ENCODE results near the gene EZH1.
"Not testable (repeated sequence)": the region's sequence is repeated elsewhere in the genome, so short reads cannot be mapped to it uniquely, and the experiment has no call there.

Gene EZH1

DNA sequence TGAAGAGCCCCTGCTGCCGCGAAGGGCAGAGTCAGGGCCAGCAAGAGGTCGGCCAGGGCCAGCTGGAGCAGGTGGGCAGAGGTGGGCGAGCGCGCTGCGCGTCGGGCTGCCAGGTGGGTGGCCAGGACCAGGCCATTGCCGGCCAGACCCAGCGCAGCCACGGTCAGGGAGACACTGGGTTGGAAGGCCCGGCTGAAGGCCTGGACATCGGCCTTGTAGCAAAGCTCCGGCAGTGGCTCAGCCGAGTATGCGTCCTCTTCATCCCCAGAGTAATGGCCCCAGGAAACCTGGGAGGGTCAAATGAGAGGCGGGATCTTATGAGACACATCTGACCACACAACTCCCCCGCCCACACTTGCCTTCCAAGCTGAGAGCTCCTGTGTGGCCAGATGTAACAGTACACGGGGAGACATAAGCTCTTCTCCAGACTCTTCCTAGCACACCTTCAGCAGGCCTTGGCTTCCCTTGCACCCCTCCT, 64.5 kb downstream of the EZH1 start:
- no peak for DNase-seq

DNA sequence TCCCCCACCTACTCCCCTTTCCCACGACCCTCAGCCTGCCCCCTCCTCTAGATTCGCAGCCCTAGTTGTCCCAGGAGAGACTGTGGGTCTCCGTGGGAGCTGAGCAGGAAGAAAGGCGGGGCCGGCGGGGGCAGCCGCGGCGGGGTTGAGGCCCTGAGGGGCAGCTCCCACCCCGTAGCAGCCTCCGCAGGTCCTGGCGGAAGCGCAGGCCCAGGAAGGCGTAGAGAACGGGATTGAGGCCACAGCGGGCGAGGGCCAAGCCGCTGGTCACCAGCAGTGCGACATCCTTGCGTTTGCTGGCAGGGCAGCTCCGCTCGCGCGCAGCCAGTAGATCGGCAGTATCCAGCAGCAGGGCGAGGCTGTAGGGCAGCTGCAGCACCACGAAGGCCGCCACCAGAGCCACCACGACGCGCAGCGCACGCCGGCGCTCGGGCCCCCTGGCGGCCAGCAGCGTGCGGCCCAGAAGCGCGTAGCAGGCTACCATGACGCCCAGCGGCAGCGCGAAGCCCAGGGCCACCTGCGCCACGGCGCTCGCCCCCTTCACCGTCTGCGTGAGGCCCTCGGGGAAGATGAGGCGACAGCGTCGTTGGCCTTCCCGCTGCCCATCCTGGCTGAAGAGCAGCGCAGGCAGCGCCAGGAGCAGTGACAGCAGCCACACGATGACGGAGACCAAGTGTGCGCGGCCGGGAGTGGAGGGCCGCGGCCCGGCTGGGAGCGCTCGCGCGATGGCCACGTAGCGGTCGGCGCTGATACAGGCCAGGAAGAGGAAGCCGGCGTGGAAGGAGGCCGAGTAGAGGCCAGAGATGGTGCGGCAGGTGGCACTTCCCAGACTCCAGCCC, 65.1 kb downstream of the EZH1 start:
- no peak for DNase-seq

DNA sequence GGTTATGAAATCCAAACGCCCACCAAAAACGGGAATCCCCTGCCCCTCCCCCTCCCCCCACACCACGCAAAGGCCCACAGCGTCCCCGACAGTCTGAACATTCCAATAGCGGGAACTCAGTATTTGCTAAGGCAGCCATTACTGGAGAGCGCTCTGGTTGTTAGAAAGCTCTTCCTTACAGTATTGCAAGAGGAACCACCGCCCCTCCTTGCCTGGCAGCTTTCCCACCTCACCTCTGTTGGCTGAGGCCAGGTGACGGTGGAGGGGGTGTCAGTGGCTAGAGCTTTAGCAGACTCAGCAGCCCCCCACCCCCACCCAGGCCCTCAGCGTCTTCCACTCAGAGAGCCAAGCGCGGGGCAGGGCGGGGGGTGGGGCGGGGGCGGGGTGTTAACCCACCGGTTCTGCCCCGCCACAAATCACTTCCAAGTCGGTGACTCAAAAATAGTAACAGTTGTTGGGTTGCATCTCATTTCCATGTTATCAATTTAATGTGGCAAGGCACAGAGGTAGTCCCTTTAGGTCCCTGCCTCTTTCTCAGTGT, 65.8 kb downstream of the EZH1 start:
- peak; percentile 60 for DNase-seq

DNA sequence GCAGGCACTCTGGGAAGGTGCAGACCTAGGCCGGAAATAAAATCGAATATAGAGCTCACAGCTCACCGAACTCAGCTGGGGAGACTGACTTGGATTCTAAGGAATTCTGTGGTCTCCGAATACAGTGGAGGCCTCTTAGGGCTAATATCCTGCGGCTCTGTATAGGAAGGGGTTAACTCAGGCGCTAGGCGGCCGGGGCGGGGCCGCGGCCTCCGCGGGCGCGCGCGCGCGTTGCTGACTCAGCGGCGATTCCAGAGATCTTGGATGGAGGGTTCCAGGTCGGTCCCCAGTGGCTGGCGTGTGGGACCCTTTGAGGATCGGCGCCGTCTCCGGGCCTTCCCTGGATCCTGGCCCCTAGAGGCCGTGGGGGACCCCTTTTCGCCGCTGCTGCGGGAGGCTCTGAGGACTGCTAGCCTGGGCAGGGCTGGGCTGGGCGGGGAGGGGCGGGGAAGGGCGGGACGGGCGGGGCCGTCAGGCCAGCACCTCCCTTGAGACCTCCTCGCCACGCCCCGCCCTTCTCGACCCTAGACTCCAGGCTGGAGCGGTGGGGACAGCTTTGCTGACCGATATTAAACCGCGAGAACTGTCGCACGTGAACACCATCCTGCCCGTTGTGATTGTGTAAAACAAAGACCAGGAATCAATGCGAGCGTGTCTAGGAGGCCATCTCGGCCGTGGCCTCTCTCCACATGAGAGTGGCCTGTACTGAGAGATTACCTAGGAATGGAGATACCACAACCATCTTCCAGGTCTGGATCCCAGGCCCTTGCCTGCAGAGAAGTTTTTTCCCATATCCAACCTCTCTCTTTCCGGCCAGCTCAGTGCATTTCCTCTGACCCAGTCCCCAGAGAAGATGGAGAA, 66.7 kb downstream of the EZH1 start:
- DNase-seq, result peak; percentile 75

DNA sequence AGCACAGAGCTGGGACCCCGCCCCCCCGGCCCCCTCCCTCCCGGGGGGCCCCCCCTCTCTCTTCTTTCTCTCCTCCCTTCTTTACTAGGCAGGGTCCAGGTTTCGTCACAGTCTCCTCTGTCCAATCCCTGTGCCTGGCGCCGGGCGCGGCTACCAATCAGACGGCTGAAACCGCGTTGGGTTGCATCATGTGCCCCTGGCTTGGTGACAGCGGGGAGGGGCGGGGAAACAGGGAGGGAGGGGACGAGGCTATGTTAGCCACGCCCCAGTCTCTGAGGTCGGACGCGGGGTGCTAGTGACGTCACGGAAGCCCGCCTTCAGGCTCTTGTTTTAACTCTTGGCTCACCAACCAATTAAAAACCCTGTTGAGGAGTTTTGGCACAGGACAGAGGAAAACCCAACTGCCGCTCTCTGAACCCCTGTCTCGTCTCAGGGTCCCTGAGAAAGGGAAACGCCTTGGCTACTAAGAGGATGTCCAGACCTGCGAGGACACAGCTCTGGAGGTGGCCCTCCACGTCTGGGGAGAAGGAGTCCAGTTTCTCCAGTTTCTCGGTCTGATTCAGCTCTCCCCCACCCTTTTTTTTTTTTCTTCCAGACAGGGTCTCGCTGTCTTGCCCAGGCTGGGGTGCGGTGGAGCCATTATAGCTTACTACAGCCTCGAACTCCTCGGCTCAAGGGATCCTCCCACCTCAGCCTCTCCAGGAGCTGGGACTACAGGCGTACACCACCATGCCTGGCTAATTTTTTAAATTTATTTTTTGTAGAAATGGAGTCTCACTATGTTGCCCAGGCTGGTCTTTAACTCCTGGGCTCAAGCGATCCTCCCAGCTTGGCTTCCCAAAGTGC, 67.6 kb downstream of the EZH1 start:
- DNase-seq, result peak; percentile 100

DNA sequence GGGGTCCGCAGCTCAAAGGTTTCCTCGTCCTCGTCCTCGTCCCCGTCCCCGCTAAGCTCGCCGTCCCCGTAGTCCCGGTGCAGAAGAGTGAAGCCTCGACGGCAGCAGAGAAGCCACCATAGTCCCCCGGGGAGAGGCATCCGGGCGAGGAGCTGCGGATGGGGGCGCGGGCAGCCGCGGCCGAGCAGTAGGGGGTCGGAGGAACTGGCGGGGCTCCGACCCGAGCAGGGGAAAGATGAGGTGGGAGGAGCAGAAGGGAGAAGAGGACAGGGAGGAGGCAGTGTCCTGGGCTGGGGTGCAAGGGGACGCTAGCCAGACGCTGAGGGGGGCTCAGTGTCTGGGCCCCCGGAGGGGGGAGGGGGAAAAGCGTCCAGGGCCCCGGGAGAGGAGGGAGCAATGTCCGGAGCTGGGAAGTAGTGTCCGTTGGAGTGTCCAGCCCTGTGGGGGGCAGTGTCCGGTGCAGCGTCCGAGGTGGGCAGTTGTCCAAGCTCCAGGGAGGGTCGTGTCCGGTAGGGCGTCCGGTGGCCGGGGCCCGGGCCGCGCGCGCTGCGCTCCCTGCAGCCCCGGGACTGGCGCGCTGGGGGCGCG, 68.3 kb downstream of the EZH1 start, which contains the start of gene PLEKHH3:
TSS of gene PLEKHH3 (minus strand) at position 571 of the 588 bp plus-strand sequence. CDS start at position 140, 431 bp downstream.
- DNase-seq, result no peak

DNA sequence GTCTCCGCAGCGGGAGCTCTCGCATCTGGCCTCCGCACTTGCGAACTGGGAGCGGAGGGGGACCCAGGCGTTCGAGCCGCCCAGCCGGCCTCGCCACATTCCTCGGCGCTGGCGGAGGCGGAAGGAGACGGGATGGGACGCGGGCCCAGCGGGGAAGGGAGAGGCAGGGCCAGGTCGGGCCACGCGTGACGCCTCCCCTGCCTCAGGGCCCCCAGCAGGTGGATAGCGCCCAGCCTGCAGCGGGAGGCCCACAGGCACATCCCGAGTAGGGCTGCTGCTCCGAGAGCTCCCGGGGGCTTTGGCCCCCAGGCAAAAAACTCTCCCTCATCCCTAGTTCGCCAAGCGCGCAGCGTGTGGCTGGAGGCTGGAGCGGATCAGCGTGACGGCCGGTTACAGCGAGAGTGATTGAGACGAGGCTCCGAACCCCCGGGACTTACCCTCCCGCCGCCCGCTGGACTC, 68.8 kb downstream of the EZH1 start:
- DNase-seq, result no peak

DNA sequence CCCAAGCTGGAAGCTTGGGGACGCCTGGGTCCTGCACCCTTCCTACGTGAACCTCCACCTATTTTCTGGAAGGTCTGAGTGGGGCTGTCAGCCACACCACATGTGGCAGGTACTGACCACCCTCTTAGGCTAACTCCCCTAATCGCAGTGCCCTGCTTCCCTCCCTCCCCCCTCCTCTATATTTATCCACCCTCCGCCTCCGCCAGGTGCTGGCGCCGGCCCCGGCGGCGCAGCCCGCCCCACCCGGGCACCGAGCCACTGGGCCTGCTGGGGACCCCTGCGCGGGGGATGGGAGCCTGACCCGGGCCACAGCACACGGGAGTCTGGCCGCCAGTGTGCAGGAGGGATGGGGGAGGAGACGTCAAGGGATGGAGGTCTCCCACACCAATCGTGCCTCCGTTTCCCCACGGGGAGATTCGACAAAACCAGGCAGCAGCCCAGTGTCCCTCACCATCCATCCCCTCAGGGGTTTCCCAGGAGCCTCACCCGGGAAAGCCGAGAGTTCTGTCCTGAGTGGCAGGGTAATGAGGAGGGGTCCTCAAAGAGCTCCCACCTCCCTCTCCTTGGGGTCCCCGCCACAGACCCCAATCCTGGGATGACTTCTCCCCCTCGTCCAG, 69.4 kb downstream of the EZH1 start:
- no peak for DNase-seq

DNA sequence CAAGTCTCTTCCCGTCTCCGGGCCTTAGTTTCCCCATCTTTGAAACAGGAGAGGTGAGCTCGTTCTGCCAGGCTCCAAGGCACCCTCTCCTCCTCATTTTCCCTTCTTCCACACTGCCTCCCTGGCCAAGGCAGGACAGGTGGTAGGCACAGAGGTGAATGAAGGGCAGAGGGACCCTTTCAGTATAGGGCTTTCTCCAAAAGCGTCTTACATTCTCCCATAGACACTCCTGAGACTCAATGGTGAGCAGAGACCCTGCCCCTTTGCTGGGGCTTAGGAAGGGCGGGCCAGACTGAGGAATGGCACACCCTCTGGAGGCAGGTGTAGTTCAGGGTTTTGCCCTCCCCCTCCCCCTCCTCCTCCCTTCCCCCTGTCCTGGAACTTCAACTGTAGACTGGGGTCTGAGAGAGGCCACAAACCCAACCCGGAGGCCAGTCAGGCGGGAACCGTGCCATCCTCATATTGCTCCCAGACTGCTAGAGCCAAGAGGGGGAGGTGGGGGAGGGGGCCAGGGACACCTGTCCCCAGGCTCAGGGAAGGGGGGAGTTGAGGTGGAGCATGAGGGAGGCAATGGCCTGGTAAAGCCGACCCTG, 70.0 kb downstream of the EZH1 start:
- DNase-seq, result no peak

DNA sequence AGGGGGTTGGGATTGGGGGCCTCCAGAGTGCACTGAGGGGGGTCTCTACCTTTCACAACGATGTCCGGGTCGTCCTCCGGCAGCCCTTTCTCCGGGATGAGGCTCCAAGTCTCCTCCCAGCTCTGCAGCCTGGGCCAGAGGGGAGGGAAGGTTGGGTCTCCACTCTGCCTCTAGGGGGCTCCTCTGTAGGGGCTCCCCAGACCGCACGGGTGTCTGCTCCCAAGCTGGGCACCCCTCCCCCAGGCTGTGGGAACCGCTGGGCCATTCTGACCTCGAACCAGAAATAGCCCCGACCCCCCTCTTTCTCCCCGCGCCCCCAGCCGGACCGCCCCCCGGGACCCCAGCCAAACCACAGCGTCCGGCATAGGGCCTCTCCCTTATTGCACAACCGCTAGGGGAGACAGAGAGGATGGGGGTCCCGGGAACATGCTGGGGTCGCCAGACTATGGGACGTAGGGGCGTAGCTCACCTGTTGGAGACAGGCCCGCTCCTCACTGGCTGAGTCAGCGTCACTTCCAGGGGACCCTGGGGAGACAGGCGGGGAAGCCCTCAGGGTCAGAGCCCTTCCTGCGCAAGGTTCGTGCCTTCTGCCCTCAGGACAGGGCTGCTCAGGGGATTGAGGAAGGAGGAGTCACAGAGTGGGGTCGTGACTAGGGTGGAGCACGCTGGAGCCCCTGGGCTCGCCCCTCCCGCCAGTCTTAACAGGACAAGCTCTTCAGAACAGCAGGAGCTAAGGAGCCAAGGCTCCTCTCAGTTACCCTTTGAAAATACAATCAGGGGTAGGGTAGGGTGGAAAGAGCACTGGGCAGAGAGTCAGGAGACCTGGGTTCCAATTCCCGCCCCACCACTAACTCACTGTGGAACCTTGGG, 70.7 kb downstream of the EZH1 start:
- no peak for DNase-seq

DNA sequence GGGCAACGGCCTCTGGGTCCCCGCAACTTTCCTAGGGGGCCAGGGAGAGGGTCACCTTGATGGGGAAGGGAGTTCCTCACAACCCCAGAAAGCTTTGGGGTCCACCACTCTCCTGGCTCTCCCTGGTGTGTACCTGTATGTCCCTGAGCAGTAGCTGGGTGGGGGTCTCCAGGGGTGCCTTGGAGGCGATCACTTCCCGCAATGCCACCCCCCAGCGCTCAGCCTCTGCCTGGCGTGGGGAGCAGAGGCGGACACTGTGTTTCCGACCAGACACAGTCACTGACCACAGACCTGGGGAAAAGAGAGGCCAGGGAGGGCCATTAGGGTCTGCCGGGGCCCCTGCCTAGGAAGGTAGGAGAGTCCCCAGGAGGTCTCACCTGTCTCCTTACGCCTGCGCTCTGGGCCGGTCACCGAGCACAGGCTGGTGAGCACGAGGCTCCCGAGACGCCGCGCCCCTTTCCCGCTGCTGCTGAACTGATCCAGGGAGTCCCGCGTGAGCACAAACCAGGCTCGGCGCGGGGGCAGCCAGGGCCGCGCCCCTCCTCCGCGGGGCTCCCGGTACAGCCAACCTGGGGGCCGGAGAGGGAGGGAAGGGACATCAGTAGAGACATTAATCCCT, 71.5 kb downstream of the EZH1 start:
- no peak for DNase-seq

DNA sequence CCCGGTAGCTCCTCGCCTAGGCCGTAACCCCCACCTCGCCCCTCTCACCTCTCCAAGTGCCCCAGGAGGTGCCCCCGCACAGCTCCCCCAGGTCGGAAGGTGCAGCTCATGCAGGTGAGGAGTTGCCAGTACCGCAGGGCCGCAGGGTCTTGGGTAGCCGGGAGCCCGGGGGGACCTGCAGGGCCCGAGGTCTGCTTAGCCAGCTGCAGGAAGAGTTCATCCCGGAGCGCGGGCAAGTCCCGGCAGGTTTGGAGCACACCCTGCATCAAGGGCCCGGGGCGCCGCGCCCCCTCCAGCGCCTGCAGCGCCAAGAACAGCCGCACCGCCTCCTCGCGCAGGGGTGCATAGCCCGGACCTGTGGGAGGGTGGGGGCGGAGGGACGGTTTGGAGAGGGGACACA, 72.8 kb downstream of the EZH1 start:
- peak; percentile 53 for DNase-seq

DNA sequence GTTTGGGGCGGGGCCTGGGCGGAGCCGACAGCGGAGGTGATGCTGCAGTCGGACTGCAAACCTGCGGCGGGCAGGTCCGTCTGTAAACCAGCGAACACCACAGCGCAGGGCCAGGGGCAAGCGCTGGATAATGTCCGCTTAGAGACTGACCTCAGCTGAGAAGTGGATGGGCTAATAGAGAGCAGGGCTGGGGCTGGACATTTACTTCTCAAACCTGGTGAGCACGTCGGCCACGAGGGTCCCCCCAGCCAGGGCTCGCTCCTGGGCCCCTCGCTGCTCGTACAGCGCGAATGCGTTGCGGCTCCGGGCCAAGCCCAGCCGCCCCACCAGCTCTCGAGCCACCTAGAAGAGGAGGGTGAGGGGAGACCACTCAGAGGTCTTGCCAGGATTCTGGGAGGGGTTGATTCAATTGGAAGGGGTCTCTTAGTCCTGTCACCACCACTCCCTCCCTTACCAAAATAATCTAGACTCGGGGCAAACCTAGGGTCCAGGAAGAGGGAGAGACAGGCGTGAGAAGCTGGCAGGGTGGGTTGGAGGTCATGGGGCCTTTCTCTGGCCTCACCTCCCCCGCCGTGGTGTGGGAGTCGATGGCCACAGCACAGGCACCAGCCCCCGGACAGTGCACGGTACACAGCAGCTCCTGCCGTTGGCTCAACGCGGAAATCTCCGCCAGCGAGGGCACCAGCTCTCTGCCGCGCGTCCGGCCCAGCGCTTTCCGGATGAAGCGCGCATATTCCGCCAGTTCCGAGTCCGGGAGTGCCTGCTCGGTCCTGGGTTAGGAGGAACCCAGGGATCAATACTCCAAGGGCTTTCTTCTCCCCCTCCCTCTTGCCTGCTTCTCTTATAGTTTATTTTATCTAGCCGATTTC, 73.8 kb downstream of the EZH1 start:
- no peak for DNase-seq

DNA sequence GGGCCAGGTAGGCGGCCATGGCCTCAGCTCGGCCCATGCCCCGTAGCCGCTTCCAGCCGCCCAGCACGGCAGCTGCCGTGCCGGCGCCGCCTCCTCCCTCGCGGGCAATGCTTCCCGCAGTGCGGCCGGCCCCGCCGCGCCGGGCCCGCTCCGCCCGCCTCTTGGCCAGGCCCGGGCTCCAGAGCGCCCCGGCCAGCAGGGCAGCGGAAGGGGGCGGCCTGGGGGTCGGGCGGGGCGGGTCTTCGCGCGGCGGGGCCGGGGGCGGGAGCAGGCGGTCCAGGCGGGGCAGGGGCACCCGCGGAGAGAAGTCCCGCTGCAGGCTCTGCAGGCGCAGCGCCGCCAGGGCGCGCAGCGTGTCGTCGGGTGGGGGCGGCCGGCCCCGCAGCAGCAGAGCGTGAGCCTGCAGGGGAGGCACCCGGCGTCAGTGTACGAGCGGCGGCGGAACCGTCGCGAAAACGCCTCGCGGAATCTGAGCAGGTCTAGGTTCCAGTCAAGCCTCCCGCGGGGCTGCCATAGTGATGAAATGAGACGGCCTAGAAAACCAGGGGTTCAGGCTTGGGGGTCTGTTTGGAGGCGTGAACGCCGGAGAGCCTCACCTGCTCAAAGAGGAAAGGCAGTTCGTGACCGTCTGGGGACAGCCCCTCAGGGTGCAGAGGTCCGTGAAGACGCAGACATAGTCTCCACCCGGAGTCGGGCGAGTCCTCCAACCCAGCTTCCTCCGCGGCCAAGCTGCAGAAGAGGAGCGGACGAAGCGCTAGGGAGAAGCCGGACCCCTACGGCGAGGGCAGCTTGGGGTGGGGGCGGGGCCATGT, 74.7 kb downstream of the EZH1 start:
- no peak for DNase-seq

DNA sequence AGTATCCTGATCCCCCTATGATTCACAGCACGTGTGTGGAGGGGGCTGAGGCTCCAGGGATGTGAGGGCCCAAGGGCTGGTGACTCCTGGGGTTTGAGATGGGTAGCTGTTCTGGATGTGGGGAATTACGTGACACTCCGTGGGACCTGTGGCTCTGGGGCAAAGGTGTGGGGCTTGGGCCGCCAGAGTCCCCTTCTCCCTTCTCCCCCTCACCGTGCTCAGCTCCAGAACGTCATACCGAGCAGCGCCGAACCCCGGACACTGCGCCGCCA, 75.2 kb downstream of the EZH1 start:
- DNase-seq, result no peak

DNA sequence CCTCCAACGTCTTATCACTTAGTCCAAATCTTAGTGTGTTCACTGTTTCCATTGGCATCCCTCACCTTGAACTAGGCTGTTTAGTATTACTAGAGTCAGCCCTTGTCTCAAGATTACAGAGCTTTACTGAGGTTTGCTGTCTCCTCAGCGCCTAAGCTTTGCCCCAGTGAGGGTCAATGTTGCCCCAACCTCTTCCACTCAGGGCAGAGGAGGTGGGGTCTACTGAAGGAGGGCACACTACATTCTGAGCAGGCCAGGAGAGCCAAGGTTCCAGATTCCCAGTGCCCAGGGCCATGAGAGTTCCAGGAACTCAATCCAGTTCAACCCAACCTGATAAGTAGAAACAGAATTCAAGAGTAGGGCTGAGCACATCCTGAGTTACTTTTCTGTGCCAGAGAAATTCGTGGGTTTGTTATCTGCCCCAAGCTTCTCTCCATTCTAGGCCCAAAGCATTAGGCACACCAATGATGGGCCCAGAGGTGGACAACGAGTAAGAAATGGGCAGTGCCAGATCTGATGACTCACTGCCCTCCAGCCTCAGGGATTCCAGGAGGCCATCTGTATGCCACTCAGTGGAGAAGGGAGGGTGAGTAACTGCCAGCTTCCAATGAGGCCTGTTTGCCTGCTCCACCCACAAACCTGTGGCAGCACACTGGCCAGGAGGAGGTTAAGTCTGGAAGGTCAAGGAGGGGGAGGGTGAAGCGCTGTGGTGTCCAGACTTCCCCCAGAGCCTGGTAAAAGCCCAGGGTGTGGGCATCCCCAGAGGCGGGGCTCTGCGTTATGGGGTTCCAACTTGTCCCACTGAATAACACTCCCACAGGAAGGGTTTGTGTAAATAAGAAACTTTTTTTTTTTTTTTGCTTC, 77.5 kb downstream of the EZH1 start:
- DNase-seq, result no peak

DNA sequence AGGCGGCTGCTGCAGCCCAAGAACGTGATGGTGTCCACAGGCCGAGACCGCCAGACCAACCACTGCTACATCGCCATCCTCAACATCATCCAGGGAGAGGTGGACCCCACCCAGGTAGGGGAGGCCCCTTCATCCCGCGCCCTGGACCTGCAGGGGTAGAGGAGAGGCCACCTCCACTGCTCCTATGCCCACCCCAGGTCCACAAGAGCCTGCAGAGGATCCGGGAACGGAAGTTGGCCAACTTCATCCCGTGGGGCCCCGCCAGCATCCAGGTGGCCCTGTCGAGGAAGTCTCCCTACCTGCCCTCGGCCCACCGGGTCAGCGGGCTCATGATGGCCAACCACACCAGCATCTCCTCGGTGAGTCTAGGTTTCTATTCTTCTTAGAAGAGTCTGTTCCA, 78.7 kb downstream of the EZH1 start:
- DNase-seq, result not testable (repeated sequence)

Data from NCI-H1436 treated with DMSO at 0.1 percent for 48 hours (cell line).